GM19438 (cell line): Measurements from ENCODE around the gene EPAS1.

Experiments used
- ATAC-seq: cut with Tn5 transposase; IDR thresholded peaks from one replicate; pipeline ENCODE4 v1.9.1; 2021; ENCODE audit warnings: low read depth; ENCODE audit not compliant: unreplicated experiment

Gene EPAS1

GRCh38 chr2:46299365-46300263 is 2.4 kb downstream of the EPAS1 start:
- no peak for ATAC-seq

- no peak for ATAC-seq
Observed at GRCh38 chr2:46300406-46300832, 3.2 kb downstream of the EPAS1 start.

- no peak for ATAC-seq
Observed at GRCh38 chr2:46302005-46302695, 4.9 kb downstream of the EPAS1 start.

GRCh38 chr2:46303233-46303632 is 6.0 kb downstream of the EPAS1 start:
- ATAC-seq: no peak

- no peak for ATAC-seq
Observed at GRCh38 chr2:46303822-46304221, 6.6 kb downstream of the EPAS1 start.

- no peak for ATAC-seq
Observed at GRCh38 chr2:46304635-46305034, 7.4 kb downstream of the EPAS1 start.

GRCh38 chr2:46305187-46305586 is 8.0 kb downstream of the EPAS1 start:
- no peak for ATAC-seq

GRCh38 chr2:46305767-46306166 is 8.6 kb downstream of the EPAS1 start:
- no peak for ATAC-seq

- ATAC-seq: no peak
Observed at GRCh38 chr2:46306330-46306751, 9.1 kb downstream of the EPAS1 start.

- no peak for ATAC-seq
Observed at GRCh38 chr2:46306988-46307655, 9.9 kb downstream of the EPAS1 start.

GRCh38 chr2:46308081-46308480 is 10.9 kb downstream of the EPAS1 start:
- no peak for ATAC-seq

- ATAC-seq: no peak
Observed at GRCh38 chr2:46308629-46309028, 11.4 kb downstream of the EPAS1 start.

GRCh38 chr2:46309052-46309953 is 12.1 kb downstream of the EPAS1 start:
- no peak for ATAC-seq

- ATAC-seq: no peak
Observed at GRCh38 chr2:46310446-46310845, 13.2 kb downstream of the EPAS1 start.

- ATAC-seq: no peak
Observed at GRCh38 chr2:46311651-46312223, 14.5 kb downstream of the EPAS1 start.

GRCh38 chr2:46313063-46313462 is 15.9 kb downstream of the EPAS1 start:
- ATAC-seq: no peak

- ATAC-seq: no peak
Observed at GRCh38 chr2:46314065-46314835, 17.0 kb downstream of the EPAS1 start.

- no peak for ATAC-seq
Observed at GRCh38 chr2:46315103-46315890, 18.1 kb downstream of the EPAS1 start.
